Ishikawa (cell line): ENCODE data around the gene ZNF106.

Experiments used
- CEBPB ChIP-seq: IDR thresholded peaks from 2 replicates; pipeline ENCODE4 v1.6.1; 2012
- CREB1 ChIP-seq: IDR thresholded peaks from 2 replicates; pipeline ENCODE4 v1.6.1; 2012; ENCODE audit warnings: low read depth
- EGR1 ChIP-seq: IDR thresholded peaks from 2 replicates; pipeline ENCODE4 v1.6.1; 2012
- EP300 ChIP-seq: IDR thresholded peaks from 2 replicates; pipeline ENCODE4 v1.6.1; 2012; ENCODE audit warnings: borderline replicate concordance
- FOXM1 ChIP-seq: IDR thresholded peaks from 2 replicates; pipeline ENCODE4 v1.6.1; 2012; ENCODE audit warnings: low read depth, borderline replicate concordance
- NFIC ChIP-seq: IDR thresholded peaks from 2 replicates; pipeline ENCODE4 v1.6.1; 2012
- RAD21 ChIP-seq: IDR thresholded peaks from 2 replicates; pipeline ENCODE4 v1.6.1; 2012; ENCODE audit warnings: low read depth
- TAF1 ChIP-seq: IDR thresholded peaks from 2 replicates; pipeline ENCODE4 v1.6.1; 2012; ENCODE audit warnings: low read depth, mild to moderate bottlenecking
- TCF12 ChIP-seq: IDR thresholded peaks from 2 replicates; pipeline ENCODE4 v1.6.1; 2012; ENCODE audit warnings: low read depth
- TEAD4 ChIP-seq: IDR thresholded peaks from 2 replicates; pipeline ENCODE4 v1.6.1; 2012
- USF1 ChIP-seq: IDR thresholded peaks from 2 replicates; pipeline ENCODE4 v1.6.1; 2012
- YY1 ChIP-seq: IDR thresholded peaks from 2 replicates; pipeline ENCODE4 v1.6.1; 2012; ENCODE audit warnings: low read depth
- ZBTB7A ChIP-seq: IDR thresholded peaks from 2 replicates; pipeline ENCODE4 v1.6.1; 2012; ENCODE audit warnings: low read depth
- TF ChIP-seq, protein P1 (sequence below): IDR thresholded peaks from 2 replicates; pipeline ENCODE4 v1.6.1; 2012
- TF ChIP-seq, protein P2 (sequence below): IDR thresholded peaks from 2 replicates; pipeline ENCODE4 v1.6.1; 2012; ENCODE audit warnings: low read depth, mild to moderate bottlenecking

The ZNF106 gene

GRCh38 chr15:42404461-42405235, 86.3 kb downstream of the ZNF106 start:
- no peak for TF ChIP-seq FOXM1
- no peak for TF ChIP-seq ZBTB7A
- no peak for TF ChIP-seq YY1
- no peak for TF ChIP-seq TEAD4
- TF ChIP-seq EGR1: no peak
- no peak for TF ChIP-seq CREB1
- TF ChIP-seq USF1: no peak
- TF ChIP-seq RAD21: no peak
- no peak for TF ChIP-seq EP300
- TF ChIP-seq TAF1: no peak
- TF ChIP-seq NFIC: no peak
- no peak for TF ChIP-seq TCF12
- TF ChIP-seq, protein P1, sequence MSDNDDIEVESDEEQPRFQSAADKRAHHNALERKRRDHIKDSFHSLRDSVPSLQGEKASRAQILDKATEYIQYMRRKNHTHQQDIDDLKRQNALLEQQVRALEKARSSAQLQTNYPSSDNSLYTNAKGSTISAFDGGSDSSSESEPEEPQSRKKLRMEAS: no peak
- TF ChIP-seq, protein P2, sequence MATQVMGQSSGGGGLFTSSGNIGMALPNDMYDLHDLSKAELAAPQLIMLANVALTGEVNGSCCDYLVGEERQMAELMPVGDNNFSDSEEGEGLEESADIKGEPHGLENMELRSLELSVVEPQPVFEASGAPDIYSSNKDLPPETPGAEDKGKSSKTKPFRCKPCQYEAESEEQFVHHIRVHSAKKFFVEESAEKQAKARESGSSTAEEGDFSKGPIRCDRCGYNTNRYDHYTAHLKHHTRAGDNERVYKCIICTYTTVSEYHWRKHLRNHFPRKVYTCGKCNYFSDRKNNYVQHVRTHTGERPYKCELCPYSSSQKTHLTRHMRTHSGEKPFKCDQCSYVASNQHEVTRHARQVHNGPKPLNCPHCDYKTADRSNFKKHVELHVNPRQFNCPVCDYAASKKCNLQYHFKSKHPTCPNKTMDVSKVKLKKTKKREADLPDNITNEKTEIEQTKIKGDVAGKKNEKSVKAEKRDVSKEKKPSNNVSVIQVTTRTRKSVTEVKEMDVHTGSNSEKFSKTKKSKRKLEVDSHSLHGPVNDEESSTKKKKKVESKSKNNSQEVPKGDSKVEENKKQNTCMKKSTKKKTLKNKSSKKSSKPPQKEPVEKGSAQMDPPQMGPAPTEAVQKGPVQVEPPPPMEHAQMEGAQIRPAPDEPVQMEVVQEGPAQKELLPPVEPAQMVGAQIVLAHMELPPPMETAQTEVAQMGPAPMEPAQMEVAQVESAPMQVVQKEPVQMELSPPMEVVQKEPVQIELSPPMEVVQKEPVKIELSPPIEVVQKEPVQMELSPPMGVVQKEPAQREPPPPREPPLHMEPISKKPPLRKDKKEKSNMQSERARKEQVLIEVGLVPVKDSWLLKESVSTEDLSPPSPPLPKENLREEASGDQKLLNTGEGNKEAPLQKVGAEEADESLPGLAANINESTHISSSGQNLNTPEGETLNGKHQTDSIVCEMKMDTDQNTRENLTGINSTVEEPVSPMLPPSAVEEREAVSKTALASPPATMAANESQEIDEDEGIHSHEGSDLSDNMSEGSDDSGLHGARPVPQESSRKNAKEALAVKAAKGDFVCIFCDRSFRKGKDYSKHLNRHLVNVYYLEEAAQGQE: no peak
- no peak for TF ChIP-seq CEBPB

DNA sequence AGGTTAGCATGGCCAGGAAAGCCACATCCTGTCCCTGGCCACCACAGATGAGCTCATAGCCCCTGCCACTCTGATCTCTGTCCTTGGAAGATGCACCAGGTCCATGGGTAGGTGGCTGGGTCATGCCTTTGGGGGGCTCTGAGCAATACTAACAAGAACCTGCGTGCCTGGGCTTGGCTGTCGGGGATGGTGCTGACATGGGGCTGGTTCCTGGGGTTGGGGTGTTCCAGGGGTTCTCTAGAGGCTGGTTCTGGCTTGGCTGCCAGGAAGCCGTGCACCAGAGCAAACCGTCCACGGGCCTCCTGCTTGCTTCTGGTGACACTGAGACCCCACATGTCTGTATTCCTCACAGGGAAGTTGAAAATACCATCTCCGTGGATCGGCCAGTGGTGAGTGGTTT, 87.6 kb downstream of the ZNF106 start:
- TF ChIP-seq EP300: no peak
- TF ChIP-seq TEAD4: no peak
- TF ChIP-seq, protein P2: no peak
- TF ChIP-seq TCF12: no peak

DNA sequence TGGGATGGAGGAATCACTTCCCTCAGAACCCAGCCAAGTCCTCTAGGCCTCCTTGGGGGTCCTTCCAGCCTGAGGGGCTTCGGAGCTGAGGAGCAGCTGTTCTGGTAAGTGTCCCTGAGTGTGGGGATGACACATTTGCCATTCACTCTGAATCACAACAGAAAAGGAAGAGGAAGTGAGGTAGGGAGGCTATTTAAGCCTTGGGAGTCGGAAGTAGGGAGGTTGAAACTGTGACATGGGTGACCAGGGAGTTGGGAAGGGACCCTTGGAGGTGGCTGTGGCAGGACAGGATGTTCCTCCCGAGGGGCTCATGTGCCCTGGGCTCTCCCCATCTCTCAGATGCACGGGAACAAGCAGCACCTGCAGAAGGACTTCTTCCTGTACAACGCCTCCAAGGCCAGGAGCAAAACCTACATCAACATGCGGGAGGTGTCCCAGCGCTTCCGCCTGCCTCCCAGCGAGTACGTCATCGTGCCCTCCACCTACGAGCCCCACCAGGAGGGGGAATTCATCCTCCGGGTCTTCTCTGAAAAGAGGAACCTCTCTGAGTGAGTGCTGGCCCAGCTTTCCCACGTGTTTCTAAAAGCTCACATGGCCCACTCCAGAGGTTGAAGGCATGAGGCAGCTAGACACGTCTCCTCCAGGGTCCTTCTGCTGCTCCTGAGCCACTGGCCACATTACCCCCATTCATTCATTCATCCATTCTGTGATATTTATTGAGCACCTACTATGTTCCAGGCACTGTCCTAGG, 88.3 kb downstream of the ZNF106 start:
- TF ChIP-seq NFIC: no peak
- no peak for TF ChIP-seq EGR1
- TF ChIP-seq, protein P1: no peak
- no peak for TF ChIP-seq TCF12
- no peak for TF ChIP-seq TEAD4

DNA sequence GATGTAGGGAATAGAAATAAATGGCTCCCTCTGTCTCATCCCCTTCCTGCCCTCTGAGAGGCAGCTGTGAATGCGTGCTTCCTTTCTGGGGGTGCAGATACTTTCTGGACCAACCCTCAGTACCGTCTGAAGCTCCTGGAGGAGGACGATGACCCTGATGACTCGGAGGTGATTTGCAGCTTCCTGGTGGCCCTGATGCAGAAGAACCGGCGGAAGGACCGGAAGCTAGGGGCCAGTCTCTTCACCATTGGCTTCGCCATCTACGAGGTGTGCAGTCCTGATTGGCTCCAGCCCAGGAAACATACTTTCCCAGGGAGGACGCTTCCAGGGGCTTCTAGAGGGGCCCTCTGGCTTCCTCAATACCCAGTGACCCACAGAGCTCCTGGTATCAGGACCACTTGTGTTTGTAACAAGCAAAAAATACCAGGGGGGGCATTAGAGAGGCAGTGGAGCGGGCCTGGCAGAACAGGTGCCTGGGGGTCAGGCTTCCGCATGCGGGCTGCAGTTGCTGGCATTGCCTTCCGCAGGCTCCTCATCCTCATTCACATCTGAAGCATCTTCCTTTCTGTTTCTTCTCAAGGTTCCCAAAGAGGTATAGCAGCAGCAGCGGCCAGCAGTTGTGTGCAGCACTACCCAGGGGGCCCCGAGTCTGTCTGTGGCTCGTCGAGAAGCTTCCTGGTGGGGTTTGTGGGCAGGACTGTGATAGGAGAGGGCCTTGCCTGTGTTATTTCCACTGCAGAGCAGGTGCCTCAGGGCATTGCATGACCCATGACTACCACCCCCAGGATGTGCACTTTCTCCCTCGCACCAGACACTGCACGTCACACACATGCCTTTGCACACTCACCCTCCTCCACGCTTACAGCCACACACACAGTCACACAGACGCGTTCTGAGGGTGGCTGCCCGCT, 89.1 kb downstream of the ZNF106 start:
- TF ChIP-seq ZBTB7A: no peak
- no peak for TF ChIP-seq CEBPB
- no peak for TF ChIP-seq EGR1
- TF ChIP-seq RAD21: no peak
- no peak for TF ChIP-seq NFIC
- no peak for TF ChIP-seq CREB1
- TF ChIP-seq, protein P1: no peak
- no peak for TF ChIP-seq FOXM1
- no peak for TF ChIP-seq YY1
- no peak for TF ChIP-seq USF1
- TF ChIP-seq, protein P2: no peak
- no peak for TF ChIP-seq EP300
- no peak for TF ChIP-seq TEAD4
- TF ChIP-seq TAF1: no peak
- TF ChIP-seq TCF12: no peak
